ENCODE measurements around the gene PDE4D.

- TF ChIP-seq CTCF (optimal IDR thresholded peaks at IDR 0.05 in 1 of 3, IDR thresholded peaks at IDR 0.05 in 1 of 3, conservative IDR thresholded peaks at IDR 0.05 in 1 of 3; ENCODE audit: extremely low read depth in 1 of 3, insufficient read depth in 2 of 3, low read length in 3 of 3) = no peak
- no peak for TF ChIP-seq EZH2 (IDR thresholded peaks at IDR 0.05; ENCODE audit: low read length)
Measured at GRCh38 chr5:59299006-59299405, 594.5 kb downstream of the PDE4D start.
